HG03280 (cell line): ENCODE measurements around the gene STON1.
"Not testable (repeated sequence)": the region's sequence is repeated elsewhere in the genome, so short reads cannot be mapped to it uniquely, and the experiment has no call there.

Experiments
- ATAC-seq: cut with Tn5 transposase; IDR thresholded peaks from one replicate; pipeline ENCODE4 v1.9.1; 2021; ENCODE audit warnings: mild to moderate bottlenecking, moderate library complexity; ENCODE audit not compliant: unreplicated experiment

STON1 gene

DNA sequence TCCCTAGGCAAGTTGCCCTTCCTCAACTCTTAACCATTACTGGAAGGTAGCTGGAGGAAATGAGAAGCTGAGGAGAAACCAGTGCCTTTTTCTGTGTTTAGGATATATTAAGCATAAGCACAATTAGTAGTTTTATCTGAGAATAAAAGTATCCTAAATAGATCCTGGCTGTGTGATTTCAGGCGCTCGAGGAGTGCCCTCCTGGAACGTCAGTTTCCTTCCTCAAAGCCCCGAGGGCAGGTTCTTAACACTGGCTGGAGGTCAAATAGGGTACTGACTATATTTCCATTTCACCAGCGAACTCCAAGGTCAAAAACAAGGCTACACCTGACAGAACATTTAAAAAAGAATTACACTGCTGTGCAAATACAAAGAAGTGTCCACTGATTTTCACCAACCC, 1.5 kb upstream of the STON1 start:
- ATAC-seq = no peak

DNA sequence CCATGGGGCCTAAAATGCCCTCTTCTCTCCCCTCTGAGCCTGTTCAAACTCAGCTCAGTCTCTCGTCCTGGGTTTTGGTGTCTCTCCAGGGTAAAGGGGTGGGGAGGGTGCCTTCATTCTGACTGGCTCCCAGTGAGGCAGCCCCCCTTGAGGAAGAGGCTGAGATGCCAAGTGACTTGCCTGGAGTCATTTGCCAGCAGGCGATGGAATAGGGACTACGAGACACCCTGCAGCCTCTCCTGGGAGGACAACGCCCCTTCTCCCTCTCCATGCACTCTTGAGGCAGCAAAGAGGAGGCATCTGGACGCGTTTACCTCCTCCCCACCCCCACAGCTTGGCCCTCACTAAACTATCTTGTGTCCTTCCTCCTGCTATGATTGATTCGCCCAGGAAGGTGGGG, 760 bp upstream of the STON1 start:
- ATAC-seq = no peak

DNA sequence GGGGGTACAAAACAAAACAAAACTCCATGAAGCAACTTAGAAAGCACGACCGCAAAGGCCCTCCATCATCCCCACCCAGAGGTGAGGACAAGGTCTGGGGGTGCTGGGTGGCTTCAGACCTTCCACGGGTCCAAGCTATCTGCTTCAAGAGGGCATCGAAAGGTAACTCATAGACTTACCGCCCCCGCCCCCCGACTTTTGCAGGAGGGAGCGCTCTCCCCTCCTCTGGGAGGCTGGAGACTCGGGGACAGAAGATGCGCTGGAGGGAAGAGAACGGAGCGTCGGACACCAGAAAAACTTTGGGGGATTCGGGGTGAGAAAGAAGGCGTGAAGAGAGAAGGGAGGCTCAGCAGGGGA, 300 bp upstream of the STON1 start:
- ATAC-seq = no peak

DNA sequence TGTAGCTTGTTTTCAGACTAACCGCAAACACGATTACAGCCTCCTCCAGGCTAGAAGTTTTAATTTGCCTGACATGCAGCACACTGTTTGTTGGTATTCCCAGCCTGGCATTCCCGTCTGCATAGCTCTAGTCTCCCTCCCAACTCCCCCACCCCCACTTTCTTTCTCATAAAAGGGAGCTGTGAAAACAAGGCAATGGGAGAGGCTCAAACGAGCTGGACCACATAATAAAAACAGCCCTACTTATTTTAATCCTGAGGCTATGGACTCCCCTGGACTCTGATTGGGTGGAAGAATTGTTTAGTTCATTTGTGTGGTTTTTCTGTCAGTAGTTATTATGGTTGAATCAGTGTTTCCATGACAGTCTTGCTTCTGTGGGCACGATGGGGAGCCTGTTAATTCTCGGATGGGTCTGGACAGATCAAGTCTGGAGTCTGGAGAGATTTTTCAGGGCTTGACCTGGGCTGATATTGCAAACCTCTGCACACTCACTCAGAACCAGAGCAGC, 1.2 kb downstream of the STON1 start:
- ATAC-seq = no peak

DNA sequence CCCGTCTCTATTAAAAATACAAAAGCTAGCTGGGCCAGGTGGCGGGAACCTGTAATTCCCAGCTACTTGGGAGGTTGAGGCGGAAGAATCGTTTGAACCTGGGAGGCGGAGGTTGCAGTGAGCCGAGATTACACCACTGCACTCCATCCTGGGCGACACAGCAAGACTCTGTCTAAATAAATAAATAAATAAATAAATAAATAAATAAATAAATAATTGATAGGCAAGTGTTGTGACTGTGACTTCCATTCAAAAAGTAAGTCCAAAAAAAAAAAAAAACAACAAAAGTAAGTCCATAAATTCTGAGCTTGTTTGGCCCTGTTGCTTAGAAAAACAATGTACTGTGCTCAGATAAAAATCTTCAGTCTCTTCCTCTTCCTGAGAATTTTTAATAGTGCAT, 2.2 kb downstream of the STON1 start:
- ATAC-seq = no peak

DNA sequence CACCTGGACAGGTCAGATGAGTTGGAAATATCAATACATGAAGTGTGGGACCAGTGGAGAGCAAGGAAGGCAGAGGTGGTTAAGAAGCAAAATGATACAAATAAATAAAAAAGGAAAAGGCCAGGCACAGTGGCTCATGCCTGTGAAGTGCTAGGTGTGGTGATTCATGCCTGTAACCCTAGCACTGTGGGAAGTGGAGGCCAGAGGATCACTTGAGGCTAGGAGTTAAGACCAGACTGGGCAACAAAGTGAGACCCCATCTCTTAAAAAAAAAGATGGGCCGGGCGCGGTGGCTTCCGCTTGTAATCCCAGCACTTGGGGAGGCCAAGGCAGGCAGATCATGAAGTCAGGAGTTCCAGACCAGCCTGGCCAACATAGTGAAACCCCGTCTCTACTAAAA, 2.9 kb downstream of the STON1 start:
- no peak for ATAC-seq

DNA sequence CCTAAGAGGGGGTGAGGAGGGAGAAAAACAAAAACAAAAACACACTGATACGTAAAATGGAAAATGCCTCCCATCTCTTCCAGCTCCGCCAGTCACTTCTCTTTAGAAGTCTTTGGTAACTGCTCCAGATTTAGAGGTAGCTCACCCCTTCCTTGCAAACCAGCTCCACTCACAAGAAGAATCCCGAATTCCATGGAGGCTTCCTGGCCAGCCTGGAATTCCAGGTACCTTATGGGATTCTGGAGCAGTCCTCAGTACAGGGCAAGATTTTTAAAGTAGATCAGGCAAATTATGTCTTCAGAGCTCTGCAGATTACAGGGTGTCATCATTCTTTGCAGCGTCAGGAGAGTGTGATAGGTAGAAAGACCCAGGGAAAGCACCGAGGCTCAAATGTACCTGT, 4.8 kb downstream of the STON1 start:
- no peak for ATAC-seq

DNA sequence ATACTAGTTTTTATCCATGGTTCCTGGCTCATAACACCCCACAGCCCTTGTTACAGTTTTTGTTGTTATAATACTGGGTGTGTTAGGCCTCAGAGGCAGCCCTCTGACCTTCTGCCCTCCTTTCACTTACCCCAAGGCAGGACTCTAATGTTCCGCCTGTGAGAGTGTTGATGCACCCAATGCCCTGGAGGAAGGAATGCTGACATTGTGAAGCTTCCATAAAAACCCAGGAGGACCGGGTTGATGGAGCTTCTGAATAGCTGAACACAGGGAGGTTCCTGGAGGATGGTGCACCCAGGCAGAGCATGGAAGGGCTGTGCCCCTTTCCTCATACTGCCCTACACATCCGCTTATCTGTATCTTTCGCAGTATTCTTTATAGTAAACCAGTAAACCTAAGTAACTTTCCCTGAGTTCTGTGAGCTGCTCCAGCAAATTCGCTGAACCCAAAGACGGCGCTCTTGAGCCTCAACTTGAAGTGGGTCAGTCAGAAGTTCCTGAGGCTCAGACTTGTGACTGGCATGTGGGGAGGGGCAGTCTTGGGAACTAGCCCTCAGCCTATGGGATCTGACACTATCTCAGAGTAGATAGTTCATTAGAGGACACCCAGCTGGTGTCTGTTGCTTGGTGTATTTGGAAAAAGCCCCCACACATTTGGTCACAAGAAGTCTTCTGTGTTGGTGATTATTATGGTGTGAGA, 10.4 kb downstream of the STON1 start:
- ATAC-seq = no peak

DNA sequence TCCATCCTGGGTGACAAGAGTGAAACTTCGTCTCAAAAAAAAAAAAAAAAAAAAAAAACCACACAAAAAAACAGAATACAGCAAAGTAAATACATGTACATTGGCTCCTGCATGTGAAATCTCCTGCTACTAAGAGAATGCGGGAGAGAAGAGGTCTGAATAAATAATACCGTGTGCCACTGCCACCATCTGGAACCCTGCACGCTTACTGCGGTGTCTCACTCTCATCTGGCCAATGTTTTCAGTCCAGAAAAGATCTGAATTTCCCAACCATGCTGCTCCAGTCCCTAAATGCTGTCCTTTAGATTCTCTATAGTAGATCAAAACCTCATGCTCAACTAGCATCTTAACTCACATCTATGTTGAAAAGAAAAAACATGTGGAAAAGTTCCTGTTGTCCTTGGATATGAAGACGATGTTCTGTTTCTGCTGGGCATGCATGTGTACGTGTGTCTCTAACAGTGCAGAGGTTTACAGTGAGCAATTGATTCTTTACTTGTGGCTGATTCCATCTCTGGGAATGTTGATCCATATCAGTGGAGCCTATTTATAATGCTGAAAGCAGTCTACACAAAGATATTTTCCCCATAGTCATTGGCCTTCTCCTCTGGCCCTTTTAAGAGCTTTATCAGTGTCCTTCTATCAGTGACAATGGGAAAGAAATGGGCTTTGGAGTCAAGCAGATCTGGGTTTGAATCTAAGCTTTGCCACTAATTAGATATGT, 11.9 kb downstream of the STON1 start:
- ATAC-seq = no peak

DNA sequence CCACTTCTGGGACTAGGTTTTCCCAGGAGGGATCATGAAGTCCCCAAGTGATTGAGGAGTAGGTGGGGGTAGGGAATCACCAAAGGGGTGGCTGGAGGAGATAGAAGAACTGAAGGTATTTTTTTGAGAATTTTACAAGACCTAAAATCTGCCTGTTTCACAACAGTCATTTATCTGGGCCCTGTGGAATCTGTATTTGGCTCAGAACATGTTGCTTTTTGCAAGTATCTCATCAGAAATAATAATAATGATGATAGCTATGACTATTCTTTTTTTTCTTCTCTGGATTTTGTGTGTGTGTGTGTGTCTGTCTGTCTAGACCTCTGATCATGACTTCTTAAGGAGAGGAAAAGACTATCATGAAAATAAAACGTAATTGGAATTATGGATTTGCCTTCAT, 13.9 kb downstream of the STON1 start:
- no peak for ATAC-seq

DNA sequence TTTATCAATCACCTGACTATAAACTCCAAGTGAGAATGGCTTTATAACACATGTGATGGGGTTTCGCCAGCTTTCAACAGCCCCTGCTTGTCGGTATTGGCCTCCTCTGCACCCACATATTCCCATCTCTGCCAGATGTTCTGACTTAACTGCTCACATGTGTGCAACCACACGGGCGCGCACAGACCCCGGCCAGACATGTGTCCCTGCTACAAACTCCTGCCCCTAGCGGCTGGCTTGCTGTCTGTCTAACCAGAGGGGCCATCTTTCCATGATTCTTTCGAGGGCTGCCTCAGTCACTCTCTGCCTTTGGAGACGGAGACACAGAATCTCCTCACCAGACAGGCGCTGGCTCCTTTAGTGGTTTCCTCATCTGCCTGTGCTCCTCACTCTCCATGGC, 15.3 kb downstream of the STON1 start:
- no peak for ATAC-seq

DNA sequence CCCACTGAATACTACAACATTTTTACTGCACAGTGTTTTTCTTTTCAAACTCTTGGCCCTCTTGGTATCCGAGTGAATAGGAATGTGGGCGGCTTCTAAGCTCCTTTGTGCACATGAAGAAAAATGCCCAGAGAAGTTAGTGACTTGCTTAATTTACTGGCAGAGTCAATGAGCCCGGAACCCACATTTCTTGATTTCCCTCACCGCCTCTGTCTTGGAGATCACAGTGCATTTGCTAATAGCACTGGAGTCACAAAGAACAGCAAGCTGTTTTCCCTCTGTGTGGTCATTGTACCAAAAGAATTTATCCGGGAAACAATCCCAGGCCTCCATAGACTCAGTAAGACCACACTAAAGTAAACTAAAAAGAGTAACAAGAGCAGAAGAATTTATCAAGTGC, 18.9 kb downstream of the STON1 start:
- no peak for ATAC-seq

DNA sequence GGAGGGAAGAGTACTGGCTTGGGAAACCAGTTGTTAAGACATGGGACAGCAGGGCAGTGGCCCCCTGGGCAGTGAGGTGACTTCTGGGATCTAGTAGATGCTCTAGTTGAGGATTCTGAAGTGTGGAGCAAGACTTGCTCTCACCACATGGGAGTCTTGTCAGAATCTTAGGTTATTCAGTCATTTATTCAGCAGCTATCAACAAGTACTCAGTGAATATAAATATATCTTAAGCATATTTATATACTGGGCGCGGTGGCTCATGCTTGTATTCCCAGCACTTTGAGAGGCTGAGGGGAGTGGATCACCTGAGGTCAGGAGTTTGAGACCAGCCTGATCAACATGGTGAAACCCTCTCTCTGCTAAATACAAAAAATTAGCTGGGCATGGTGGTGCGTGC, 20.0 kb downstream of the STON1 start:
- ATAC-seq = no peak

DNA sequence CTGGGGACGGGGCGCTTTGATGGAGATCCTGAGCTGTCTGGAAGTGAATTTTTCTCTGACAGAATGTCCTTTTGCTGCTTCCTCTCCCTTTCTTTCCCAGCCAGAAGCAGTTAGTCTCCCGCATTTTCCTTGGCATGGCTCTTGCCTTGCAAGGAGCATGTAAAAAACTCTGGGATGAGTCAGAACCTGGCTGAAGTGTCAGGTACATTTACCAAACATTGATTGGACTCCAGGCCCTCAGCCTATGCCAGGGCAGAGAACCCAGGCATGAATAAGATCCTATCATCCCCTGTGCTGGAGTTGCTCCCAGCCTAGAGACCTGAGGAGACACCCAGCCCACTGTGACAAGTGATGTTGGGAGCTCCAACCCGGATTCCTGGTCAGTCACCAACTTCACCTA, 21.6 kb downstream of the STON1 start:
- no peak for ATAC-seq

DNA sequence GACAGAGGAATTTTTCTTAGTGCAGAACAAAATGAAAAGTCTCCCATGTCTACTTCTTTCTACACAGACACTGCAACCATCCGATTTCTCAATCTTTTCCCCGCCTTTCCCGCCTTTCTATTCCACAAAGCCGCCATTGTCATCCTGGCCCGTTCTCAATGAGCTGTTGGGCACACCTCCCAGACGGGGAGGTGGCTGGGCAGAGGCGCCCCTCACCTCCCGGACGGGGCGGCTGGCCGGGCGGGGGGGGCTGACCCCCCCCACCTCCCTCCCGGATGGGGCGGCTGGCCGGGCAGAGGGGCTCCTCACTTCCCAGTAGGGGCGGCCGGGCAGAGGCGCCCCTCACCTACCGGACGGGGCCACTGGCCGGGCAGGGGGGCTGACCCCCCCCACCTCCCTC, 25.1 kb downstream of the STON1 start:
- not testable (repeated sequence) for ATAC-seq

DNA sequence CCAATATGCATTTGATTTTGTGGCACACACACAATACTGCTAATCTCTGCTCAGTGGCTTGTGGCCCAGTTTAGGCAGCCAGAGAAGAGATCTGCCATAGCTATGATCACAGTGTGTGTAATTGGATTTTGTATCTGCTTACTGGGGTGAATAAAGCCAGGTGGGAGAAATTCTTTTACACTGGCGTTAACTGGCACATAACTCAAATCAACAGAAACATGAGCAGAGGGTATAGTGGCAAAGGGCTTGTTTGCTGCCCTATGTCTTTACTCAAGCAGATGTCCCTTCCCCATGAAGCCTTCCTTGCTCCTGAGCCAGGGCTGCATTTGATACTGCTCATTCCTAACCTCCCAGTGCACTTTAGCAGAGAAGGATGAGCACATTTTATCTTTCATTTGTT, 28.5 kb downstream of the STON1 start:
- ATAC-seq = no peak

DNA sequence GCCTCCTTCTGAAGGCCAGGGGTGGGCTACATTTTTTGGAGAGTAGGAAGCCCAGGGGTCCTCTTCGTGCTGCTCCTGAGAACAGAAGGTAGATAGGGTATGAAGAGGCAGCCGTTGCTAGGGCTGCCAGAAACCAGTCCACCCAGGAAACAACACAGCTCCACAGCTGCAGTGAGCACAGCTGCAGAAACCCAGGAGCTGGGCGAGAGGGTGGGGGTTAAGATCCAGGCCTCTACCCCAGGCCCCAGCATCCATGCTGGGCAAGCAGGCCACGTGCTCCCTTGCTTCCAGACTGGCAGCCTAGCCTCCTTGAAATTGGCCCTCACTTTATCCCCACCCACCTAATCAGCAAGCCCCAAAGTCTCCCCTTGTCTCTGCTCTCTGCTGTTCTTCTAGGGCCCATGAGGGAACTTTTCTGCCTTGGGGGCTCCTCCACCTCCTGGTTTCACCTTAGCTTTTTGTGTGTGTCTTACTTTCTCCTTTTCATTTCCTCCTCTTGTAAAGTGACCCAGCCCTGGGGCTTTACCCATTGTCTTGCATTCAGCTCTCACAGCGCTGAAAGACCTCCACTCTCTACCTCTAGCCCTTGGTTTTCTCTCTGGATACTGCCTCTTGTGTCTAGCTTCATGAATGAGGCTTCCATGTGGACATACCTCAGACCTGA, 30.7 kb downstream of the STON1 start:
- ATAC-seq = no peak

DNA sequence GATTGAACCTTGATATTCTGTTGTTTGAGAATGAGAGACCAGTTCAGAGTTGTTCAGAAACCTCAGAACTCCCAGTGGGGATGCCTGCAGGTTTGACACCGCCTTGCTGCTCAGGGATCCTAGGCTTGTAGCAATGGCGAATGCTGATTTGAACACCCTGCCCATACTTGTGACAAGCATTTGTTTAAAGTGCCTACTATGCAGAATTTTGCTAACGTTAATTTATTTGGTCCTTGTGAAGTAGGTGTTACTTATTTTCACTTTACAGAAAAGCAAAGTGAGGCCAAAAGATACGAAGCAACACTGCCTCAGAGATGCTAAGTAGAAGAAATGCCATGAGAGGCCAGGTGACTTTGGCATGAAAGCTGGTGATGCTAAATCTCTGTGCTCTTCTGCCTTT, 32.3 kb downstream of the STON1 start:
- ATAC-seq = no peak

DNA sequence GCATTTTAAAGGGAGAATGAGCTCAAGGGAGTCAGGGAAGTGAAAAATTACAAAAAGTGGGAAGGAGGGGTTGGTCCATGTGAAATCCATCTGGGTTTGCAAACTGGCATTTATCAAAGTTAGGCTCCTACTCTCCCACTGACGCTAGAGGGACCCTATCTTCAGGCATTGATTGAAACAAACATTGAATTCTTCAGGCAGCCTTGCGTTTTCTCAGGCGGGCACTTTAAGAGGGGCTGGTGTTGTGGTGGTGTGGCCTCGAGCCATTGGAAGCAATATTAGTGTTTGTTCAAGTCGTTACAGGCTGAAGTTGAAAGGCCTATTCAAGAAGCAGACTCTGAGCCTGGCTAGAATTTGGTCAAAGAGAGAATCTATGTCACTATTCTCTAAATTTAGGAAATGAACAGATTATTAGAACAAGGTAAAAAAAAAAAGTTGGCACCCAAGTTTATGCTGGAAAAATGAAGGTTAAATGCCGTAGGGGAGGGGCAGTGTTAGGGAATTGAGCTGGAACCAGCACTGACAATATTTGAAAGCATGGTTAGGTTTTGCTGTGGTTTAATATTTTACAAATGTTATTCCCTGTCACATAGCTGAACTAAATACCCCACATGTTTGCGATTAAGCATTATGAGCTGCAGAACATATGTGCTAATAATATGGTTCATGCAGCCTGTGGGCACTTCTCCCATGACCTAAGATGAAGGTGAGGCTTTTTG, 36.8 kb downstream of the STON1 start:
- no peak for ATAC-seq

DNA sequence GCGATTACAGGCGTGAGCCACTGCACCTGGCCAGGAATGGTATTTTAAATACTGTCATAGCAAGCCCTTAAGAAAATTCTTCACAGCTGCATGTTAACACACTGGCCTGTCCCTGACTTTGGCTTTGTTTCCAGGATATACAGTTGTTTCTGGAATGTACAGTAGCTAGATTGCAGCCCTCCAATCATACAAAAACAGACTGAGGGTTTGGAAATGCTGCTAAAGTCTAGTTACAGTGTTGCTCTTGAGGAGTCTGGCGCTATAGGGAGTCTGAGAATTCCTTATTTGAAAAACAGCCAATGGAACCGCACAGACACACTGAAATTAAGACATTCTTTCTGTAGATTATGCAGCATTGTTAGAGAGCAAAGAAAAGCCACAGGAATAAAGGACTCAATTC, 37.7 kb downstream of the STON1 start:
- ATAC-seq = no peak

DNA sequence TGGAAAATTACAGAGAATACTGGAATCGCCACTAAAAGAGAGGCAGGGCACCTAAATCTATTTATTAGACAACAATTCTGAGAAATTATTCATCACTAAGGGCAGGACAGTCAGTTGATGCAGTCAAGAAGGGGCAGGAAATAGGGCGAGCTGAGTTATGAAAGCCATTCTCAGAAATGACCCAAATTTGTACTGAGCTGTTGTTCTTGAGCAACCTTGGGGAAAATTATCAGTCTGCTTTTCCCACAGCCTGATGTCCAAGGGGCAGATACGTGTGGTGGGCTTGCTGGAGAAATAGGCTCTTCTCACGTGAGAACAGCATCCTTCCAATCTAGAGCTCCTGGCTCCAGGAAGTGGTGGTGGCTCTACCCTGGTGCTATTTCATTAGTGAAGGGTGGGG, 38.6 kb downstream of the STON1 start:
- ATAC-seq = no peak

DNA sequence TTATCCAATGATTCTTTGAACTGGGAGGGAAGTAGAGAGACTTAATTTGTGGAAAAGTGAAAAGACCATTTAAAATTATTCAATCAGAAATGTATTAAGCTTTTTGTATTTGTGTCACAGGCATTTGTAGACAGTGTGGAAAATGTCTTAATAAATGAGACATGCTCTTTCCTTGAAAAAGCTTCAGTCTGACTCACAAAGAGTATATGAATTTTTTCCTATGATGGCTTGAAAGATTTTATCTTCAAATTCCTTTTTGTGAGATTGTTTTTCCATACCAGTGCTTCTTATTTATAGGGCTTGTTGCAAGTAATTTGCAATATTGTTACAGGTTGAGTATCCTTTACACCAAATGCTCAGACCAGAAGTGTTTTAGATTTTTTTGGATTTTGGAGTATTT, 39.5 kb downstream of the STON1 start:
- ATAC-seq = no peak
